ENCODE measurements around the gene NDUFAB1. TPM values are rescaled to one million over a fixed set of nuclear protein-coding genes. Genes with fewer than 3 reads are reported as not detected.

NDUFAB1 gene
- total RNA-seq, 1 experiment from 2014 or later, result 166 TPM

DNA sequence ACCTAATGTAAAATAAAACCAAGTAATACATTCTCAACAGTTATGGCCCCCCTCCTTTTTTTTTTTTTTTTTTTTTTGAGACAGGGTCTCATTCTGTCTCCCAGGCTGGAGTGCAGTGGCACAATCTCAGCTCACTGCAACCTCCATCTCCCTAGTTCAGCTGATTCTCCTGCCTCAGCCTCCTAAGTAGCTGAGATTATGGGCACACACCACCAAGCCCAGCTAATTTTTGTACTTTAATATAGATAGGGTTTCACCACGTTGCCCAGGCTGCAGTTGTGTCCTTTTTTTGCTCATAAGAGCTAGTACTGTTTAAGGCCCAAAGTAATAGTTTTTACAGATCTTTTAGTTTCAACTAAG is 57.2 kb downstream of the NDUFAB1 start:
- TF ChIP-seq SIN3A (IDR thresholded peaks at IDR 0.05; ENCODE audit: borderline replicate concordance, insufficient read depth, low read depth, low read length), result no peak
- TF ChIP-seq, protein P1, sequence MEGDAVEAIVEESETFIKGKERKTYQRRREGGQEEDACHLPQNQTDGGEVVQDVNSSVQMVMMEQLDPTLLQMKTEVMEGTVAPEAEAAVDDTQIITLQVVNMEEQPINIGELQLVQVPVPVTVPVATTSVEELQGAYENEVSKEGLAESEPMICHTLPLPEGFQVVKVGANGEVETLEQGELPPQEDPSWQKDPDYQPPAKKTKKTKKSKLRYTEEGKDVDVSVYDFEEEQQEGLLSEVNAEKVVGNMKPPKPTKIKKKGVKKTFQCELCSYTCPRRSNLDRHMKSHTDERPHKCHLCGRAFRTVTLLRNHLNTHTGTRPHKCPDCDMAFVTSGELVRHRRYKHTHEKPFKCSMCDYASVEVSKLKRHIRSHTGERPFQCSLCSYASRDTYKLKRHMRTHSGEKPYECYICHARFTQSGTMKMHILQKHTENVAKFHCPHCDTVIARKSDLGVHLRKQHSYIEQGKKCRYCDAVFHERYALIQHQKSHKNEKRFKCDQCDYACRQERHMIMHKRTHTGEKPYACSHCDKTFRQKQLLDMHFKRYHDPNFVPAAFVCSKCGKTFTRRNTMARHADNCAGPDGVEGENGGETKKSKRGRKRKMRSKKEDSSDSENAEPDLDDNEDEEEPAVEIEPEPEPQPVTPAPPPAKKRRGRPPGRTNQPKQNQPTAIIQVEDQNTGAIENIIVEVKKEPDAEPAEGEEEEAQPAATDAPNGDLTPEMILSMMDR (IDR thresholded peaks at IDR 0.05), result no peak
- TF ChIP-seq, protein P2, sequence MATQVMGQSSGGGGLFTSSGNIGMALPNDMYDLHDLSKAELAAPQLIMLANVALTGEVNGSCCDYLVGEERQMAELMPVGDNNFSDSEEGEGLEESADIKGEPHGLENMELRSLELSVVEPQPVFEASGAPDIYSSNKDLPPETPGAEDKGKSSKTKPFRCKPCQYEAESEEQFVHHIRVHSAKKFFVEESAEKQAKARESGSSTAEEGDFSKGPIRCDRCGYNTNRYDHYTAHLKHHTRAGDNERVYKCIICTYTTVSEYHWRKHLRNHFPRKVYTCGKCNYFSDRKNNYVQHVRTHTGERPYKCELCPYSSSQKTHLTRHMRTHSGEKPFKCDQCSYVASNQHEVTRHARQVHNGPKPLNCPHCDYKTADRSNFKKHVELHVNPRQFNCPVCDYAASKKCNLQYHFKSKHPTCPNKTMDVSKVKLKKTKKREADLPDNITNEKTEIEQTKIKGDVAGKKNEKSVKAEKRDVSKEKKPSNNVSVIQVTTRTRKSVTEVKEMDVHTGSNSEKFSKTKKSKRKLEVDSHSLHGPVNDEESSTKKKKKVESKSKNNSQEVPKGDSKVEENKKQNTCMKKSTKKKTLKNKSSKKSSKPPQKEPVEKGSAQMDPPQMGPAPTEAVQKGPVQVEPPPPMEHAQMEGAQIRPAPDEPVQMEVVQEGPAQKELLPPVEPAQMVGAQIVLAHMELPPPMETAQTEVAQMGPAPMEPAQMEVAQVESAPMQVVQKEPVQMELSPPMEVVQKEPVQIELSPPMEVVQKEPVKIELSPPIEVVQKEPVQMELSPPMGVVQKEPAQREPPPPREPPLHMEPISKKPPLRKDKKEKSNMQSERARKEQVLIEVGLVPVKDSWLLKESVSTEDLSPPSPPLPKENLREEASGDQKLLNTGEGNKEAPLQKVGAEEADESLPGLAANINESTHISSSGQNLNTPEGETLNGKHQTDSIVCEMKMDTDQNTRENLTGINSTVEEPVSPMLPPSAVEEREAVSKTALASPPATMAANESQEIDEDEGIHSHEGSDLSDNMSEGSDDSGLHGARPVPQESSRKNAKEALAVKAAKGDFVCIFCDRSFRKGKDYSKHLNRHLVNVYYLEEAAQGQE (IDR thresholded peaks at IDR 0.05; ENCODE audit: insufficient read depth in 1 of 2, low read depth in 2 of 2, low read length in 1 of 2), result no peak
- ChIA-PET CTCF (no interaction called here), POLR2A (interaction anchor here (0.6 to 0.7 kb wide), 2 partner anchors 35 to 1191 kb away, joined by 12 read pairs; no protein-coding TSS in a partner anchor)
- H3K27me3 ChIP-seq (ENCODE audit: control insufficient read depth, insufficient read depth, low read length), result no peaks in the 10 kb centered on the region
- no peak for ATAC-seq
- no peaks in the 10 kb centered on the region for H3K9me3 ChIP-seq (ENCODE audit: control insufficient read depth, insufficient read depth, low read depth, low read length)
- DNase-seq (ENCODE audit: low read depth, low spot score), result no peak
- no TSS peak for BruUV-seq (replicated peaks)
- intact Hi-C loops (cut with micrococcal nuclease; ENCODE audit: unreplicated experiment) (no loop called here), in situ Hi-C loops (cut with HindIII; ENCODE audit: low pct_unique_long_range_greater_than_20kb, low sequenced_read_pairs) (no loop called here)
- H3K27ac ChIP-seq (ENCODE audit: low read length), result no peak overlapping the region
- H3K4me3 ChIP-seq (ENCODE audit: low read depth in 2 of 2, low read length in 2 of 2), result no peak overlapping the region
- no peaks in the 10 kb centered on the region for H3K4me1 ChIP-seq (ENCODE audit: control insufficient read depth, insufficient read depth, low read length)
- H3K36me3 ChIP-seq (ENCODE audit: control insufficient read depth, insufficient read depth, low read length), result peaks cover 8% of the 10 kb centered on the region

DNA sequence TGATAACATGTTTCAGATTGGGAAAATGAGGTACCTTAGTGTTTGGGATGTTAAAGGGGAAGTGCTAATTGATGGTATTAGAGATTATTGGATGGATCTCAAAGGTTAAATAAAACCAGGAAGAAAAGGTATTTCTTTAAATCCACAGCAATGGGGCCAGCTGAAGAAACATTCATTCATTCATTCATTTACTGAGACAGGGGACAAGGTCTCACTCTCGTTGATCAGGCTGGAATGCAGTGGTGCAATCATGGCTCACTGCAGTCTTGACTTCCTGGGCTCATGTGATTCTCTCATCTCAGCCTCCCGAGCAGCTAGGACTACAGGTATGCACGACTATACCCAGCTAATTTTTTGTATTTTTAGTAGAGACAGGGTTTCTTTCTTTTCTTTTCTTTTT is 58.7 kb downstream of the NDUFAB1 start:
- ChIA-PET CTCF (no interaction called here), POLR2A (no interaction called here)
- Histone ChIP-seq H3K36me3 (ENCODE audit: control insufficient read depth, insufficient read depth, low read length) (peaks cover 12% of the 10 kb centered on the region), H3K9me3 (ENCODE audit: control insufficient read depth, insufficient read depth, low read depth, low read length) (no peaks in the 10 kb centered on the region), H3K27ac (ENCODE audit: low read length) (no peak overlapping the region), H3K27me3 (ENCODE audit: control insufficient read depth, insufficient read depth, low read length) (no peaks in the 10 kb centered on the region), H3K4me1 (ENCODE audit: control insufficient read depth, insufficient read depth, low read length) (no peaks in the 10 kb centered on the region), H3K4me3 (ENCODE audit: low read depth in 2 of 2, low read length in 2 of 2) (no peak overlapping the region)
- DNase-seq (ENCODE audit: low read depth, low spot score) (no peak), ATAC-seq (no peak)
- intact Hi-C loops (cut with micrococcal nuclease; ENCODE audit: unreplicated experiment) (no loop called here), in situ Hi-C loops (cut with HindIII; ENCODE audit: low pct_unique_long_range_greater_than_20kb, low sequenced_read_pairs) (no loop called here)
- no peak for TF ChIP-seq TCF7L2 (IDR thresholded peaks at IDR 0.05; ENCODE audit: low read depth, low read length)
- no peak for TF ChIP-seq SIN3A (IDR thresholded peaks at IDR 0.05; ENCODE audit: borderline replicate concordance, insufficient read depth, low read depth, low read length)
- TF ChIP-seq, protein P1 (IDR thresholded peaks at IDR 0.05), result no peak
- TF ChIP-seq POLR2AphosphoS5 (IDR thresholded peaks at IDR 0.05; ENCODE audit: low read depth, low read length), result no peak
- TF ChIP-seq, protein P2 (IDR thresholded peaks at IDR 0.05; ENCODE audit: insufficient read depth in 1 of 2, low read depth in 2 of 2, low read length in 1 of 2), result no peak
- no TSS peak for BruUV-seq (replicated peaks)

Data from Panc1 (cell line).